CD4-positive, alpha-beta T cell treated with Interleukin-12 subunit alpha and Interleukin-12 subunit beta, for 1 hour (primary cell): ENCODE measurements around the gene RNF34.
"Not testable (repeated sequence)": the region's sequence is repeated elsewhere in the genome, so short reads cannot be mapped to it uniquely, and the experiment has no call there.

Experiments used
- DNase-seq: peaks from one replicate; pipeline ENCODE4 v3.0.0-alpha.2; 2020

RNF34 gene

GRCh38 chr12:121399391-121400331, at the start of gene RNF34:
Gene RNF34 (plus strand): TSS chr12:121400118. CDS start chr12:121400213, 95 bp downstream.
- DNase-seq: peak; percentile 98

GRCh38 chr12:121351820-121352681, 47.9 kb upstream of the RNF34 start, which contains the start of gene ANAPC5:
Gene ANAPC5 (minus strand): TSS chr12:121352411. CDS start chr12:121352340, 71 bp downstream.
- peak; percentile 94 for DNase-seq

GRCh38 chr12:121352682-121353018, 47.3 kb upstream of the RNF34 start:
- no peak for DNase-seq

GRCh38 chr12:121355818-121356217, 44.1 kb upstream of the RNF34 start:
- no peak for DNase-seq

GRCh38 chr12:121356657-121357056, 43.3 kb upstream of the RNF34 start:
- DNase-seq: no peak

GRCh38 chr12:121357331-121357730, 42.6 kb upstream of the RNF34 start:
- no peak for DNase-seq

GRCh38 chr12:121358073-121358472, 41.8 kb upstream of the RNF34 start:
- no peak for DNase-seq

- no peak for DNase-seq
These were observed 35.2 kb upstream of the RNF34 start for GRCh38 chr12:121364683-121365121.

GRCh38 chr12:121365416-121366062, 34.4 kb upstream of the RNF34 start:
- no peak for DNase-seq

- DNase-seq: no peak
These were observed 33.9 kb upstream of the RNF34 start for GRCh38 chr12:121366063-121366459.

GRCh38 chr12:121371404-121371803, 28.5 kb upstream of the RNF34 start:
- DNase-seq: no peak

- no peak for DNase-seq
These were observed 26.2 kb upstream of the RNF34 start for GRCh38 chr12:121373755-121374154.

GRCh38 chr12:121374336-121374735, 25.6 kb upstream of the RNF34 start:
- not testable (repeated sequence) for DNase-seq

GRCh38 chr12:121374945-121375584, 24.9 kb upstream of the RNF34 start:
- not testable (repeated sequence) for DNase-seq

GRCh38 chr12:121376754-121377697, 22.9 kb upstream of the RNF34 start:
- no peak for DNase-seq

- no peak for DNase-seq
These were observed 21.2 kb upstream of the RNF34 start for GRCh38 chr12:121378736-121379135.

- no peak for DNase-seq
These were observed 20.0 kb upstream of the RNF34 start for GRCh38 chr12:121379945-121380344.

GRCh38 chr12:121383601-121384021, 16.3 kb upstream of the RNF34 start:
- no peak for DNase-seq

GRCh38 chr12:121384891-121385290, 15.0 kb upstream of the RNF34 start:
- DNase-seq: not testable (repeated sequence)

- no peak for DNase-seq
These were observed 11.4 kb upstream of the RNF34 start for GRCh38 chr12:121388421-121388981.

GRCh38 chr12:121390856-121391255, 9.1 kb upstream of the RNF34 start:
- DNase-seq: no peak
